Retina (tissue), 1 donor: ENCODE data around the gene TGM1.

Experiments used
- DNase-seq: peaks from one replicate; pipeline ENCODE4 v3.0.0-alpha.2; 2016

TGM1 gene

DNA sequence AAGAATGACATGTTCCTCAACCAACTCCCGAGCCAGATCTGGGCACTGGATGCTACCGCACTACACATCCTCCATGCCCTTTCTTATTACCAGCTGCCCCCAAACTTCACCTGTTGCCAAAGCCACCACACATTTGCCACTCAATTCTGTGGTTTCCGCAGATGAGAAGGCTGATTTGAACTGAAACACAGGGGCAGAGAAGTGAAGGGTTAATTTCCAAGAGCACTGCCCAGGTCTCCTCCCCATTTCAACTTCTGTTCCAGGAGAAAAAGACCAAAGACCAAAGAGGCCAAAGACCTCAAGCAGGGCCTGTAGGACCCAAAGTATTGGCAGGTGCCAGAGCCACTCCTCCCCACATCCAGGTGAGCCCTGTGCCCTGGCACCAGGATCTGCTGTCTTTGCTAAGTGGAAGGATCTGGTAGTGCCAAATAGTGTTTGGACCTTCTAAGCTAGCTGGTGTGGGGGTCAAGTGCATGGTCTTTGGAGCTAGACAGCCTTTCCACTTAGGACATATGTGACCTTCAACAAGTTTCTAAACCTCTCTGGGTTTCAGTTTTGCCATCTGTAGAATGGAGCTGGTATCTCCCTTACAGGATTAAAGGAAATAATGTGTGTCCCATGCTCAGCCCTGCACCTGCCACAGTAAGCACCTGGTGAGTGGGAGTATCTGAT, 28.6 kb upstream of the TGM1 start:
- DNase-seq: no peak

DNA sequence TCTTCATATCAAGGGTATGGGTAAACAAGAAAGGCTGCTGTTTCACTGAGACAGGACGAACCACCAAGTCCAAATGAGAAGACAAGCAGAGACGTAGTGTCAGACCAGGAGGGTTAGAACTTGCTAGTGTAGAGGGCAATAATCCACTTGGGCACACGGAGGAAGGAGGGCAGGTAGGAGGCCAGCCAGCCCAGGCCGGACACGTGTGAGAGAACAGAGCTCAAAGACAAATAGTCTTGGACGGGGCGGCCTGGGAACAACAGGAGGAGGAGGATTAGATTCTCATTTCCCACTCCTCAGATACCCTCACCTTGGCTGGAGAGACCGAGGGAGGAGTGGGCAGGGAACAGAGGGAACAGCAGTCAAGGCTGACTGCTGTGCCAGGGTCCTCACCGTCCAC, 27.8 kb upstream of the TGM1 start:
- no peak for DNase-seq

DNA sequence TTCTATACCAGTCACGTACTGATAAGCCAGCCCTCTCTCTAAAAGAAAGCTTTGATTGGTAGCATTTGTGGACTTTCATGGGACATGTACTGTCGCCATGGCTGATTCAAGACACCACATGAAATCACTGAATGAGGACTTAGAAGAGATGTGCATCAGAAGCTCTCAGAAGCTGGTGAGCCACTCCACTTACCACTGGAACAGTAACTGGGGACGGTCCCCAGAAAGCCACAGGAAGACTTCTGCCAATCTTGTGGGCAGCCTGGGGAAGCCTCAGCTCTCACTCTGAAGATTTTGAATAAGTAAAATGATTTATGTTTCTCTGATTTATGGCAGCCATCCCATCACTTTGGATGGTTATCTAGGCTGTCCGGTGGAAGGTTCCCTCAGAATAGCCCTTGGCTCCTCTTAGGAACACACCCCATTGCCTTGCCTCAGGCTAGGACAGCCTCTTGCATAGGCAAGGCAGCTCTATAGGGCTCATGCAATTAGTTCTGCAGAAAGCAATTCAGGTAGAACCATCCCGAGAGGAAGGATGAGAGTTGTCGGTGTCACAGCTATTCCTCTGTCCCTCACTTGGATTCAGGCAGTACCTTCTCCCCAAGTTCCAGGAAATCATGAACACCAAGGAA, 26.8 kb upstream of the TGM1 start:
- DNase-seq: no peak

GRCh38 chr14:24286996-24287395, 24.0 kb upstream of the TGM1 start:
- no peak for DNase-seq

DNA sequence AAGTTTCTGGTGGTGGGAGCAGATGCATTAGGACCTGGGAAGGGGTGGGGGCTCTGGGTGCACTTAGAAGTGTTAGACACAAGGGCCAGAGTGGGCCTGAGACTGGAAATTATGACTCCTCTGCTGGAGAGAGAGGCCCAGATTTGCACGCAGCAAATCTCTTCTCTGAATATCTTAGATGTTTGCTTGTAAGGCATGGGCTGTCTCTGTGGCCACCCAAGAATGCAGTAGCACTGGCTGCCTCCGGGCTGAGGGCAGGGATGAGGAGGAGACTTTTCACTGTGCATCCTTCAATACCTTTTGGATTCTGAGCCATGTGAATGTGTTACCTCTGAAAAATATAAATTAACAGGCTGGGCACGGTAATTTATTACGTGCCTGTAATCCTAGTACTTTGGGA, 22.4 kb upstream of the TGM1 start:
- DNase-seq: no peak

GRCh38 chr14:24284501-24285035, 21.6 kb upstream of the TGM1 start:
- no peak for DNase-seq

DNA sequence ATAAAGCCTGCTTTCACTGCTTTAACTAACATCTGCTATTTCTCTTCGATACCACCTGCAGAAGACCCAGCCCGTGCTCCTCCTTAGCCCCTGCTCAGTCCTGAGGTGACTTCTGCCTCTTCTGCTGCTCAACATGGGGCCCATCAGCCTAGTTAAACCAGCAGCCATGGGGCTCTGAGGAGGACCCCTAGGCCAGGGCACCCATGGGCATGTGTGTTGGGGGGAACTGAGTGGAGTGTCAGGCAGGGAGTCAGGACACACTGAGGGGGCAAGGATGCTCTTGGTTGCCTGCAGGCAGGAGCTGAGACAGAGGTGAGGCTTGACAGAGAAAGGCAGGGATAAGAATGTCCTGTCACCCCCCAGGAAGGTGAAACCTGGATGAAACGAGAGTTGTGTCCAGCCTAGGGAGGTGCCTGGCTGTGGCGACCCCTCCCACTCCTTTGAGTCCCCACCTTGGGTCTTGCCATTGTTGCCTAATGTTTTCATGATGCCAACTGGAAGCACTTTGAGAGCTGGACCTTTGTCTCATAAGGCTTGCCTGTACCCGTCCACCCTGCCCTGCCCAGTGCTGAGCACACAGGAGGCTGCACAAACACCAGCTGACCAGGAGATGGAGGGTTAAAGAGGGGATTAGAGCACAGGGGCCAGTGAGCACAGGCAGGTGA, 21.0 kb upstream of the TGM1 start:
- no peak for DNase-seq

DNA sequence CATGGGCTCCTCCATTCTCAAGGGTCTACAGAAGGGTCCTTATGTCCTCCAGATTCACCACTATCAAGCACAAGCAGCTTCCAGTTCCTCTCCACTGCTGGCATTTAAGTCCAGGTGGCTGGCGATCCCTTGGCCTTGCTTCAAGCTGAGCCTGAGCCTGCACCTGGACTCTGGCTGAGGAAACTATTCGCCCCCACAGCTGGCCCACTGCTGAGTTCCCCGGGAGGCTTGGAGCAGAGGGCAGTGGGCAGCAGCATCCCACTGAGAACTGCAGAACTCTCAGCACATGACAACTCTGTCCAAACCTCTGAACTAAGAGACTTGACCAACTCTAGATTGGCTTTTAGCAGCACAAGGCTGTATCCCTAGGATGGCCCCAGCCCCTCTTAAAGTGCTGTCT, 19.8 kb upstream of the TGM1 start:
- no peak for DNase-seq

GRCh38 chr14:24281636-24282035, 18.7 kb upstream of the TGM1 start:
- no peak for DNase-seq

DNA sequence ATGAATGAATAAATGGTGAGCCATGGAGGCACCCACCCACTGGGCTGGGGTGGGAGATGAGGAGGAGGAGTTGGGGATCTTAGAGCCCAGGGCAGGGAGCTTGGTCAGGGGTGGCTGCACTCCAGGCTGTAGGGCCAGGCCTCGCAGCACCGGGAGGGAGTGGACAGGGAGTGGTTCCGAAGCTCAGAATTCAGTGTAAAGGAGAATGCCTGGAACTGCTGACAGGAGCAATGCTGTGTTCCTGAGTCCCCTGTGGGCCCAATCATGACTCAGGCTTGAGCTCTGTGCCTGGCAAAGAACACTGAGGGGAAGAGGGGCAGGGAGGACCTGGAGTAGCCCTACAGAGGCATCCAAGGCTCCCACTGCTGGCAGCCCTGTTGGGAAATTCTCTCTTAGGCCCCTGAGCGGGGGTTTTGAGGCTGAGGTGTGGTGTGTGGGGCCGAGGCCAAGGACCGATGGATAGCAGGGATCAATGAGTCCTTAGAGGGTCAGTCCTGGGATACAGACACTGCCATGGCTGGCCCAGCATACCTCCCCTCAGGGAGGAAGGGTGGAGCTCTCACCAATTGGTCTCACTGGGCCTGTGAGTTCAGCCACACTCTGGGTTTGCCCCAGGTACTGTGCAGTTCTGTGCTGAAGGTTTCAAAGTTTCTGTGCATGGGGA, 18.0 kb upstream of the TGM1 start:
- no peak for DNase-seq

DNA sequence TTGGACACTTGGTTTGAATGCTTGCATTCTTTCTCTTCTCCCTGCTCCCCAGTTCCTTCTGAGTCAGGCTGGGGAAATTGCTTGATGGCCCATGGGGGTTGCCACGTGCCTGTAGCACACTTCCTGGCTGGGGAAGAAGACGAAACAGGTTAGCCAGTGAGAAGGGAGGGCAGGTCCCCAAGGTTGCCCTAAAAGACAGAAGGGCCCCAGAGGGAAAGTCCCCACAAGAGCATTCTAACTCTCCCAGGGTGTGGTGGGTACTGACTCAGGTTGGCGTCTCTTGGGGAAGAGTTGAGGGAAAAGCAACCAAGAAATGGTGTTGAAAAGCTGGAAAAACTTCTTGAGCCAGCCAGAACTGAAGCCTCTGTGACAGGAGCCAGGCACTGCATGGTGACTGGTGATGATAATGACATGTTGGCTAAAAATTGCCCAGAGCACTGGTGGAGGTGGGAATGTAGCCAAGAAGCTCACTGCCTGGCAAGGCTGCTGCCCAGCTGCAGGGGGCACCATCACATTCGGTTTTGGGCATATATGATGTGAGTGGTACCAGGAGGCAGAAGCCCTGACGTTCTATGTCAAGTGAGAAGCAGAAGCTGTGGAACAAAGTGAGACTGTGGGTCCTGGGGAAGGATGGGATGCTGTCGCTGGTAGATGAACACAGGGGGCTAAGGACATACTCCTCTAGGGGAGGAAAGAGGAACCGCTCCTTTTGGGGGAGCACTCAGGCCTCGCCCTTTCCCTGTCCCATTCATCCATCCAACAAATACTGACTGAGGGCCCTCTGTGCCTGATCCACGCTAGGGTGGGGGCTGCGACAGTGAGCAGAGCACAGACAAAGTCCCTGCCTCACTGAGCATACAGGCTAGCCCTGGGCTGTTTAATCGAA, 16.6 kb upstream of the TGM1 start:
- no peak for DNase-seq

DNA sequence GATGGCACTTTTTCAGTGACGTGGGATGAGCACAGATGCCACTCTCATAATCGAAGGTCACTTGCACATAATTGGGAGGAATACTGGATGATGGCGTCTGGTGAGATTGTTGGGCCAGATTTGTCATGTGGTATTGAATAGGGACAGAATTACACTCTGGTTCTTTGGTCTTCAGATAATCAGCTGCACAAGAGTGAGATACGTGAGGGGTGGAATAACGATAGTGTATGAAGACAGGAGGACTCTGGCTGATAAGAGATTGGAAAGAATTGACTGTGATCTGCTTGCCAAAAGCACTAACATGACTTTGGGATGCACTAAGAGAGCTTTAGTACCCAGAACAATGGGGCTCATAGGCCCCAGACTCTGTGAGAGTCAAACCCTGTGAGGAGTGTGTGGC, 15.4 kb upstream of the TGM1 start:
- DNase-seq: no peak

DNA sequence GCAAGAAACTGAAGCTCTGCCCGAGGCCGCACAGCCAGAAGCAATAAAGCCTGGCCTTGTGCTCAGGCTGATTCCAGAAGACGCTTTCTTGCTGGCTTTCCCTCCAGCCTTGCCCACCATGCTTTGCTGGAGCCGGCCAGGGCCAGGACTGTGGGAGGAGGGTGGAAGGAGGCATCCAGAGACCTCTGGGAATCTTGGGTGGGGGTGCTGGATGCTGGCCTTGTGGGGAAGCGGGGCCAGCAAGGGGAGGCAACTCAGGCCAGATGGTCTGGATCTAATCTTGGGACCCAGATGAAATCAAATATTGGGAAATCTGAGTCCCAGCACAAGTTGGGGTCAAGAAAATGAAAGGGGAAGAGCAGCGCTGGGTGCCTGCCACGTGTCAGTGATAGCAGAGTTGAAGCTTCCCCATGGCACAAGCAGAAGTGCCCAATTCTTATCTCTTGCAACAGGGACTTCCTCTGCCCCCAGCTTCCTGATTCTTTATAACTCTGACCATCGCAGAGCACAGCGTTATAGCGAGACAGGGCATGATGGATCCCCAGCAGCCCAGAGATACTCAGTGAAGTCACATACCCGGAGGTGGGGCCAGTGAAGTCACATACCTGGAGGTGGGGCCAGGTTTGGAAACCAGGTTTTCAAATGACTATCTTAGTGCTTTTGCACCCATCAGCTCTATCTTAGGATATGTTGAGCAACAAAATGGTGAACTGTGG, 14.8 kb upstream of the TGM1 start:
- DNase-seq: no peak

DNA sequence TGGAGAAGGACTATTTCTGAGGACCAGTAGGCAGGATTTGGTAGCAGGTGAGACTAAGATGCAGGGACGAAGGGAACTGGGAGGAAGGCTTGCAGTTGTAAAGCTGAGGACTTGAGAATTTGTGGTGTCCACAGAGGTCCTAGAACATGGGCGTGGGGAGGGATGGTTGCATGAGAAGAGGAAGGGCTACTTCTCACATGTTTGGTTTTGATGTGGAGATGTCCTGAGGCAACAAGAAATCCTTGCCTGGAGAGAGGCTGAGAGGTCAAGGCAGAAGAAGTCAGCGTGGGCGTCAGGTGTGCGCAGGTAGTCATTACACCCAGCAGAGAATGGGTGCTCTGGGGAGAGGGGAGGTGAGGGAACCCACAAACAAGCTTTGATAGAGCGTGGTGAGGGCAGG, 14.1 kb upstream of the TGM1 start:
- no peak for DNase-seq

DNA sequence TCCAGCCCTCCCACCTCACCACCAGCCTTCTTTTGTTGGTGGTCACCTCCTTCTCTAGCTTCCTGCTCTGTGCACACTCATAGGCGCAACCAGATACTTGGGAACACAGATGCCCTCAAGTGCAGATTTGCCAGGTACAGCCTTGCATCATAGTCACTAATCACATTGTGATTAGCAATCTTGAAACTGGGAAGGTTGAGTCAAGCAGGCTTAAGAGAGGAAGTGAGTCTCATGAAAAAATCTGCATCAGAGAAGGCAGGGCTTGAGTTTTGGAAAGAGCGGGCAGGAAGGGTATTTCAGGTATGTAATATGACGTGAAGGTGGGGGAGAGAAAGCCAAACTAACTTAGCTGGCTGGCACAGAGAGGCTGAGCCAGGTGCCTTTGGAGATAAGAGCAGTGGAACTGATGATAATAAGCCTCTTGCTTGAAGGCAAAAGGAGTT, 11.1 kb upstream of the TGM1 start:
- DNase-seq: no peak

- DNase-seq: no peak
These were observed 10.5 kb upstream of the TGM1 start for GRCh38 chr14:24273422-24273998.

DNA sequence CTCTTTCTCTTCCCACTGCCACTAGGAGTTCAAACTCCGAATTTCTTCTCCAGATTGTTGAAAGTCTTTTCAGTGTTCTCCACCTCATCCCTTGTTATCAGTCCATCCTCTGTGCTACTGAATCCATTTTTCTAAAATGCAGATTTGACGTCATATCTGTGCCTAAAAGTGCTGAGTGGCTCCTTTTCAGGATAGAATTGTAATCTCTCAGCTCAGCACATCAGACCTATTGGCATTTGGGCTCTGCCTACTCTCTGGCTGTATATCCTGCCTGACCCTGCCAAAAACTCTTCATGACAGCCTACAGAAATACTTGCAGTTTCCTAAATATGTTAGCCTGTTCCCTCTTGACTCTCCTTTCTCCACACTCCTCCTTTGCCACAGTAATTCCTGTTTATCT, 9.5 kb upstream of the TGM1 start:
- no peak for DNase-seq

GRCh38 chr14:24271834-24272263, 8.9 kb upstream of the TGM1 start:
- DNase-seq: no peak

- peak; percentile 96 for DNase-seq
These were observed 8.3 kb upstream of the TGM1 start, which contains the start of gene RABGGTA for GRCh38 chr14:24271134-24271833. Gene RABGGTA (minus strand): TSS chr14:24271597. CDS start chr14:24271115, 482 bp downstream.

GRCh38 chr14:24270537-24271133, 7.7 kb upstream of the TGM1 start:
- DNase-seq: no peak
